ENCODE results near the gene NUB1. TPM values are rescaled to one million over a fixed set of nuclear protein-coding genes. Genes with fewer than 3 reads are reported as not detected.

The NUB1 gene
- total RNA-seq, 1 experiment from 2014 or later, result 48.5 TPM

- Histone ChIP-seq H3K79me1 (ENCODE audit: insufficient read depth, low read depth, low read length, poor library complexity, severe bottlenecking) (peaks cover 2% of the 10 kb centered on the region), H4K8ac (replicated peaks; ENCODE audit: insufficient read length, low read depth, low read length) (no peak overlapping the region), H3K23ac (ENCODE audit: insufficient read length, low read depth, low read length) (no peak overlapping the region), H2BK5ac (ENCODE audit: insufficient read length, low read length) (no peak overlapping the region), H3K18ac (ENCODE audit: insufficient read length, low read depth, low read length) (no peak overlapping the region), H3K4ac (ENCODE audit: low read depth, low read length) (no peak overlapping the region), H2BK12ac (ENCODE audit: insufficient read length, low read depth, low read length) (no peak overlapping the region), H2BK120ac (ENCODE audit: low read depth, low read length, poor library complexity, severe bottlenecking) (no peak overlapping the region), H3K56ac (ENCODE audit: insufficient read length, low read depth, low read length) (no peak overlapping the region), H3K23me2 (ENCODE audit: insufficient read length, low read depth, low read length, poor library complexity, severe bottlenecking) (no peaks in the 10 kb centered on the region), H4K20me1 (ENCODE audit: control insufficient read depth, insufficient read depth, insufficient read length) (no peaks in the 10 kb centered on the region), H4K91ac (ENCODE audit: insufficient read length, low read depth, low read length) (no peak overlapping the region), H3K79me2 (ENCODE audit: insufficient read depth, low read length) (no peaks in the 10 kb centered on the region), H3T11ph (ENCODE audit: low read length) (no peak overlapping the region), H2BK15ac (ENCODE audit: low read depth, low read length) (no peak overlapping the region), H3K4me1 (ENCODE audit: insufficient read depth, low read length) (no peaks in the 10 kb centered on the region), H3K14ac (ENCODE audit: insufficient read depth, low read length) (0 out of 2 replicates have a peak overlapping the region, but pooled peaks have one; percentile 96), H4K5ac (ENCODE audit: insufficient read length, low read depth, low read length) (no peak overlapping the region), H2AK5ac (ENCODE audit: insufficient read length, low read length) (no peak overlapping the region), H3K9ac (ENCODE audit: extremely low read depth, insufficient read length, low read length) (peak overlapping the region; percentile 74), H2BK20ac (ENCODE audit: low read depth, low read length, poor library complexity, severe bottlenecking) (no peak overlapping the region), H3K27me3 (ENCODE audit: insufficient read depth, low read length) (peaks cover 2% of the 10 kb centered on the region; the same call in 1 of the 2 replicates), H3K4me2 (ENCODE audit: insufficient read depth, insufficient read length, low read length) (peak overlapping the region; percentile 37), H3K27ac (ENCODE audit: insufficient read length, low read depth, low read length) (no peak overlapping the region), H2AFZ (ENCODE audit: low read length) (no peak overlapping the region), H3K9me3 (ENCODE audit: control insufficient read depth, low read depth, low read length) (no peaks in the 10 kb centered on the region)
- no peak for DNase-seq
- WGBS (ENCODE audit: extremely low coverage, insufficient read length, low lambda C conversion rate), result no CpG with 5 or more reads among the region's 11 CpGs
- Mint-ChIP-seq H3K27me3 (ENCODE audit: low read depth) (peaks cover 5% of the 10 kb centered on the region), H3K36me3 (ENCODE audit: insufficient read depth in 1 of 3, low read depth in 3 of 3) (peaks cover 0 to 26% (median 20%) of the 10 kb centered on the region in 3 experiments; a peak in 5 of 7 replicates), H3K4me1 (peaks cover 0 to 3% of the 10 kb centered on the region in 2 experiments; a peak in 3 of 4 replicates), H3K9me3 (peaks cover 0 to 2% of the 10 kb centered on the region in 2 experiments; a peak in 1 of 5 replicates), H3K4me3 (peak overlapping the region; percentile 77 to 85), H3K27ac (no peak overlapping the region; a peak in 1 of 7 replicates)
- TF ChIP-seq CTCF (conservative IDR thresholded peaks at IDR 0.05), result no peak
Measured at GRCh38 chr7:151342102-151342646, 562 bp downstream of the NUB1 start.
